Trophoblast cell (in vitro differentiated cells and primary cell): ENCODE measurements around the gene VSIG10L2.

Source experiments
- DNase-seq, 2 donors: peaks; one replicate each; pipeline ENCODE4 v3.0.0-alpha.2; 2016
- H2AFZ ChIP-seq: 2 replicates; pipeline ENCODE4 v1.6.1; 2013; ENCODE audit warnings: low read length, moderate library complexity, mild to moderate bottlenecking; ENCODE audit not compliant: insufficient read depth, poor library complexity
- H2AK5ac ChIP-seq: 2 replicates; pipeline ENCODE4 v1.6.1; 2013; ENCODE audit warnings: mild to moderate bottlenecking, low read length
- H2BK120ac ChIP-seq: 2 replicates; pipeline ENCODE4 v1.6.1; 2013; ENCODE audit warnings: low read length, mild to moderate bottlenecking, moderate library complexity; ENCODE audit not compliant: insufficient read depth, poor library complexity
- H2BK12ac ChIP-seq: 2 replicates; pipeline ENCODE4 v1.6.1; 2013; ENCODE audit warnings: mild to moderate bottlenecking, low read length, moderate library complexity
- H2BK5ac ChIP-seq: 2 replicates; pipeline ENCODE4 v1.6.1; 2013; ENCODE audit warnings: low read length, low read depth, moderate library complexity, mild to moderate bottlenecking; ENCODE audit not compliant: poor library complexity
- H3K14ac ChIP-seq: 2 replicates; pipeline ENCODE4 v1.6.1; 2013; ENCODE audit warnings: mild to moderate bottlenecking, low read length
- H3K18ac ChIP-seq: 2 replicates; pipeline ENCODE4 v1.6.1; 2013; ENCODE audit warnings: mild to moderate bottlenecking, low read length
- H3K23ac ChIP-seq: 2 replicates; pipeline ENCODE4 v1.6.1; 2013; ENCODE audit warnings: low read length
- H3K27ac ChIP-seq: 2 replicates; pipeline ENCODE4 v1.5.1; 2013; ENCODE audit warnings: low read depth, mild to moderate bottlenecking, inconsistent platforms, low read length, moderate library complexity
- H3K27me3 ChIP-seq: 2 replicates; pipeline ENCODE4 v1.6.1; 2013; ENCODE audit warnings: inconsistent platforms, mild to moderate bottlenecking, low read length, moderate library complexity; ENCODE audit not compliant: insufficient read depth
- H3K36me3 ChIP-seq, 2 experiments: 1 replicate in 1 of 2; 2 replicates in 1 of 2; pipeline ENCODE4 v1.6.1; 2013; ENCODE audit warnings: low read length in 2 of 2, mild to moderate bottlenecking in 2 of 2, moderate library complexity in 1 of 2; ENCODE audit not compliant: insufficient read depth in 2 of 2, control insufficient read depth in 1 of 2
- H3K4ac ChIP-seq: 2 replicates; pipeline ENCODE4 v1.6.1; 2013; ENCODE audit warnings: low read depth, mild to moderate bottlenecking, low read length, moderate library complexity
- H3K4me1 ChIP-seq, 2 experiments: 1 replicate in 1 of 2; 2 replicates in 1 of 2; pipeline ENCODE4 v1.6.1; 2013; ENCODE audit warnings: low read length in 2 of 2, mild to moderate bottlenecking in 2 of 2, moderate library complexity in 1 of 2; ENCODE audit not compliant: insufficient read depth in 2 of 2, control insufficient read depth in 1 of 2
- H3K4me2 ChIP-seq: 2 replicates; pipeline ENCODE4 v1.6.1; 2013; ENCODE audit warnings: inconsistent platforms, mild to moderate bottlenecking, low read length, moderate library complexity
- H3K4me3 ChIP-seq: 2 replicates; pipeline ENCODE4 v1.5.1; 2013; ENCODE audit warnings: mild to moderate bottlenecking, low read depth, low read length, inconsistent platforms
- H3K79me1 ChIP-seq: one replicate; pipeline ENCODE4 v1.6.1; 2013; ENCODE audit warnings: low read length
- H3K79me2 ChIP-seq: 2 replicates; pipeline ENCODE4 v1.6.1; 2013; ENCODE audit warnings: low read length, mild to moderate bottlenecking; ENCODE audit not compliant: control insufficient read depth, insufficient read depth, poor library complexity
- H3K9ac ChIP-seq: 2 replicates; pipeline ENCODE4 v1.6.1; 2013; ENCODE audit warnings: mild to moderate bottlenecking, low read length
- H3K9me3 ChIP-seq: 2 replicates; pipeline ENCODE4 v1.6.1; 2013; ENCODE audit warnings: low read depth, mild to moderate bottlenecking, control low read depth, inconsistent platforms, low read length; ENCODE audit not compliant: insufficient read depth
- H4K12ac ChIP-seq: 2 replicates; pipeline ENCODE4 v1.6.1; 2013; ENCODE audit warnings: low read depth, mild to moderate bottlenecking, low read length, moderate library complexity
- H4K8ac ChIP-seq: 2 replicates; pipeline ENCODE4 v1.6.1; 2013; ENCODE audit warnings: low read depth, mild to moderate bottlenecking, low read length, moderate library complexity
- H4K91ac ChIP-seq: one replicate; pipeline ENCODE4 v1.6.1; 2013; ENCODE audit warnings: low read depth, mild to moderate bottlenecking, low read length, moderate library complexity
- WGBS: extraction: QIAGEN DNeasy Blood & Tissue Kit; methylation state at CpG from one replicate; pipeline ENCODE4 v1.1.7; 2013; ENCODE audit warnings: missing lambda C conversion rate; ENCODE audit not compliant: insufficient read length, insufficient coverage; ENCODE audit errors: extremely low coverage; 5-methylcytosine and 5-hydroxymethylcytosine counted together

The VSIG10L2 gene

DNA sequence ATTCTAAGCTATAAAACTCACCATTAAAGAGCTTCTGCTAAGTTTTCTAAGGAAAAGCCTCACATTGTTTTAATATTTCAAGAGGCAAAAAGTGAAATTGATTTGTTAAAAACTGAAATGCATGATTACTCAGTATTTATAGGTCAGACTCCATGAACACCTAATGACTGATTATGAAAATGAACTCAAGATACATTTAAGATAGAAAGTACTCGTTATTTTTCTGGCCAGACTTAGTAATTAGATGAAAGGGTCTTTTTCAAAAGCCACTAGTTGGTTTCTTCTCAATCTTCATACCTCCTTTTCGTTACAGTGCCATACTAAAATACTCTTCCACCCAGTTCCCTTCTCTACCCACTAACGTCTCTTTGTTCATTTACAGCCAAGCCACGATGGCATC lies 56.3 kb downstream of the VSIG10L2 start:
- DNase-seq, result no peak
- H3K36me3 ChIP-seq, result peaks cover 30 to 38% of the 10 kb centered on the region in 2 experiments
- no peak overlapping the region for H2BK12ac ChIP-seq
- H4K12ac ChIP-seq, result no peak overlapping the region
- no peaks in the 10 kb centered on the region for H3K79me1 ChIP-seq
- H3K14ac ChIP-seq, result no peak overlapping the region
- H3K23ac ChIP-seq, result no peak overlapping the region
- no peak overlapping the region for H3K4ac ChIP-seq
- H2AK5ac ChIP-seq, result no peak overlapping the region
- no peak overlapping the region for H4K8ac ChIP-seq
- no peaks in the 10 kb centered on the region for H3K27me3 ChIP-seq
- H3K18ac ChIP-seq, result no peak overlapping the region
- H2BK5ac ChIP-seq, result no peak overlapping the region
- no peak overlapping the region for H2AFZ ChIP-seq
- H3K9ac ChIP-seq, result no peak overlapping the region
- H3K79me2 ChIP-seq, result no peaks in the 10 kb centered on the region
- no peak overlapping the region for H3K4me3 ChIP-seq
- WGBS, result 100% methylated on average over 1 of the region's 4 CpGs
- no peak overlapping the region for H3K4me2 ChIP-seq
- no peak overlapping the region for H2BK120ac ChIP-seq
- H3K9me3 ChIP-seq, result peaks cover 2% of the 10 kb centered on the region
- no peak overlapping the region for H4K91ac ChIP-seq
- peaks cover 0 to 3% of the 10 kb centered on the region in 2 experiments for H3K4me1 ChIP-seq
- H3K27ac ChIP-seq, result no peak overlapping the region
